H1 (cell line): ENCODE results near the gene GNG8. TPM values are rescaled to one million over a fixed set of nuclear protein-coding genes. Genes with fewer than 3 reads are reported as not detected.

Experiments used
- CTCF ChIA-PET: fragments of 300-600 bp; sonication (Branson Sonifier 250); formaldehyde crosslinking; loops from one replicate; lab custom pipeline; 2021; ENCODE audit not compliant: partially characterized antibody; lab: Charles Lee
- POLR2A ChIA-PET: fragments of 300-600 bp; sonication (Branson Sonifier 250); formaldehyde crosslinking; loops from one replicate; lab custom pipeline; 2021; ENCODE audit warnings: inconsistent platforms; ENCODE audit not compliant: partially characterized antibody; lab: Charles Lee
- DNase-seq, 2 experiments: peaks; one replicate each; pipeline versions ENCODE4 v3.0.0 to v3.0.0-alpha.2; 2010 to 2022; ENCODE audit warnings: low spot score in 2 of 2, low read depth in 1 of 2, mixed read lengths in 1 of 2
- FAIRE-seq: peaks from 2 replicates; lab custom pipeline; 2011; peaks lifted over from hg19 to GRCh38; lab: Jason Lieb, UNC
- H2AFZ ChIP-seq: 2 replicates; pipeline ENCODE4 v1.8.1; 2012; ENCODE audit warnings: low read length, inconsistent platforms
- H2AK5ac ChIP-seq: 2 replicates; pipeline ENCODE4 v1.6.1; 2013; ENCODE audit warnings: low read depth, low read length
- H2BK120ac ChIP-seq: replicated peaks from 2 replicates; pipeline ENCODE3; 2013; ENCODE audit warnings: low read depth, low read length, inconsistent platforms
- H2BK12ac ChIP-seq: 2 replicates; pipeline ENCODE4 v1.6.1; 2013; ENCODE audit warnings: low read depth, low read length
- H2BK15ac ChIP-seq: 2 replicates; pipeline ENCODE4 v1.6.1; 2013; ENCODE audit warnings: low read length
- H2BK20ac ChIP-seq: 2 replicates; pipeline ENCODE4 v1.6.1; 2013; ENCODE audit warnings: low read length
- H2BK5ac ChIP-seq: 2 replicates; pipeline ENCODE4 v1.6.1; 2013; ENCODE audit warnings: low read depth, low read length
- H3K14ac ChIP-seq: 2 replicates; pipeline ENCODE4 v1.6.1; 2013; ENCODE audit warnings: inconsistent platforms; ENCODE audit not compliant: insufficient read length
- H3K18ac ChIP-seq: 2 replicates; pipeline ENCODE4 v1.6.1; 2013; ENCODE audit warnings: low read length; ENCODE audit errors: extremely low read depth
- H3K23ac ChIP-seq: 2 replicates; pipeline ENCODE4 v1.6.1; 2013; ENCODE audit warnings: inconsistent platforms; ENCODE audit not compliant: insufficient read length
- H3K23me2 ChIP-seq: 2 replicates; pipeline ENCODE4 v1.6.1; 2013; ENCODE audit warnings: low read depth, low read length
- H3K27ac ChIP-seq: 2 replicates; pipeline ENCODE4 v1.6.1; 2011; ENCODE audit warnings: low read depth, low read length, inconsistent platforms
- H3K27me3 ChIP-seq, 4 experiments: replicated peaks in 1 of 4; 1 replicate in 1 of 4; 2 replicates in 3 of 4; pipeline versions ENCODE4 v1.6.1 to v1.8.1; 2011 to 2013; ENCODE audit warnings: low read length in 3 of 4, mild to moderate bottlenecking in 3 of 4, inconsistent platforms in 2 of 4, mixed read lengths in 2 of 4, moderate library complexity in 1 of 4; ENCODE audit not compliant: control insufficient read depth in 3 of 4, insufficient read depth in 3 of 4; ENCODE audit errors: extremely low read depth in 1 of 4
- H3K36me3 ChIP-seq, 4 experiments: 2 replicates each; pipeline versions ENCODE4 v1.6.1 to v1.8.1; 2011 to 2013; ENCODE audit warnings: mild to moderate bottlenecking in 4 of 4, low read length in 3 of 4, moderate library complexity in 2 of 4, control low read depth in 1 of 4, inconsistent platforms in 1 of 4; ENCODE audit not compliant: insufficient read depth in 4 of 4, control insufficient read depth in 2 of 4
- H3K4ac ChIP-seq: replicated peaks from 2 replicates; pipeline ENCODE3; 2013; ENCODE audit warnings: low read length, low read depth, mixed read lengths, inconsistent platforms; ENCODE audit not compliant: insufficient read length
- H3K4me1 ChIP-seq, 4 experiments: replicated peaks in 1 of 4; 1 replicate in 1 of 4; 2 replicates in 3 of 4; pipeline versions ENCODE4 v1.6.1 to v1.8.1; 2011 to 2013; ENCODE audit warnings: low read length in 3 of 4, inconsistent platforms in 2 of 4, mixed read lengths in 1 of 4; ENCODE audit not compliant: insufficient read depth in 4 of 4, control insufficient read depth in 3 of 4
- H3K4me2 ChIP-seq, 2 experiments: 2 replicates each; pipeline versions ENCODE4 v1.6.1 to v1.8.1; 2011 to 2013; ENCODE audit warnings: low read depth in 2 of 2, low read length in 2 of 2, control low read depth in 1 of 2, inconsistent platforms in 1 of 2, mild to moderate bottlenecking in 1 of 2; ENCODE audit not compliant: insufficient read depth in 1 of 2
- H3K4me3 ChIP-seq, 4 experiments: fragments of 200-600, 300-600 bp in 1 of 4; sonication (generic), shearing (Covaris generic), sonication (Bioruptor Twin) in 1 of 4; 2 replicates each; pipeline versions ENCODE4 v1.5.1 to v1.8.1; 2011 to 2016; ENCODE audit warnings: low read length in 4 of 4, low read depth in 3 of 4, control low read depth in 2 of 4, inconsistent platforms in 2 of 4, mild to moderate bottlenecking in 2 of 4, mixed read lengths in 1 of 4, moderate library complexity in 1 of 4; ENCODE audit not compliant: insufficient read depth in 2 of 4; ENCODE audit errors: extremely low read depth in 1 of 4
- H3K56ac ChIP-seq: replicated peaks from 2 replicates; pipeline ENCODE3; 2013; ENCODE audit warnings: low read depth, mild to moderate bottlenecking, mixed read lengths, low read length, inconsistent platforms; ENCODE audit not compliant: insufficient read length
- H3K79me1 ChIP-seq: 2 replicates; pipeline ENCODE4 v1.6.1; 2013; ENCODE audit warnings: low read depth, low read length, control low read depth
- H3K79me2 ChIP-seq, 2 experiments: 2 replicates each; pipeline versions ENCODE4 v1.6.1 to v1.8.1; 2012 to 2013; ENCODE audit warnings: low read length in 2 of 2, mild to moderate bottlenecking in 2 of 2, inconsistent platforms in 1 of 2; ENCODE audit not compliant: insufficient read depth in 2 of 2, control insufficient read depth in 1 of 2
- H3K9ac ChIP-seq, 4 experiments: replicated peaks in 1 of 4; 1 replicate in 1 of 4; 2 replicates in 3 of 4; pipeline versions ENCODE4 v1.6.1 to v1.8.1; 2011 to 2013; ENCODE audit warnings: low read depth in 3 of 4, low read length in 3 of 4, control low read depth in 2 of 4, mild to moderate bottlenecking in 2 of 4, moderate library complexity in 2 of 4, inconsistent platforms in 1 of 4; ENCODE audit errors: extremely low read depth in 1 of 4
- H3K9me3 ChIP-seq, 2 experiments: 2 replicates each; pipeline versions ENCODE4 v1.6.1 to v1.8.1; 2012 to 2013; ENCODE audit warnings: mild to moderate bottlenecking in 2 of 2, moderate library complexity in 2 of 2, control low read depth in 1 of 2, inconsistent platforms in 1 of 2, low read depth in 1 of 2, low read length in 1 of 2, mixed read lengths in 1 of 2; ENCODE audit not compliant: insufficient read depth in 2 of 2
- H4K20me1 ChIP-seq, 2 experiments: replicated peaks in 1 of 2; 2 replicates each; pipeline versions ENCODE3 to v1.8.1; 2011 to 2013; ENCODE audit warnings: inconsistent platforms in 2 of 2, low read length in 2 of 2, mild to moderate bottlenecking in 1 of 2; ENCODE audit not compliant: insufficient read depth in 2 of 2, control insufficient read depth in 1 of 2
- H4K5ac ChIP-seq: 2 replicates; pipeline ENCODE4 v1.6.1; 2013; ENCODE audit warnings: low read length, low read depth, mixed read lengths, inconsistent platforms; ENCODE audit not compliant: insufficient read length
- H4K8ac ChIP-seq: 2 replicates; pipeline ENCODE4 v1.8.0; 2013; ENCODE audit warnings: mild to moderate bottlenecking, moderate library complexity, low read length, inconsistent platforms; ENCODE audit not compliant: insufficient read depth; ENCODE audit errors: extremely low read depth
- H4K91ac ChIP-seq: replicated peaks from 2 replicates; pipeline ENCODE3; 2013; ENCODE audit warnings: low read length, mixed read lengths, inconsistent platforms; ENCODE audit not compliant: insufficient read length
- ATF3 ChIP-seq: IDR thresholded peaks from 2 replicates; pipeline ENCODE4 v1.6.1; 2011; ENCODE audit warnings: low read depth, mild to moderate bottlenecking, low read length; ENCODE audit not compliant: insufficient read depth
- POLR2A ChIP-seq, 2 experiments: IDR thresholded peaks; 1 replicate in 1 of 2; 2 replicates in 1 of 2; pipeline ENCODE4 v1.6.1; 2011; ENCODE audit warnings: low read depth in 2 of 2, low read length in 2 of 2, mild to moderate bottlenecking in 2 of 2; ENCODE audit errors: control extremely low read depth in 1 of 2
- YY1 ChIP-seq: IDR thresholded peaks from 2 replicates; pipeline ENCODE4 v1.6.1; 2011; ENCODE audit warnings: low read depth, mild to moderate bottlenecking, low read length
- WGBS, 2 experiments: shearing (Covaris generic) in 1 of 2; methylation state at CpG; one replicate each; pipeline versions ENCODE4 v1.1.6 to v1.1.7; 2013 to 2015; ENCODE audit warnings: low lambda C conversion rate in 2 of 2, mixed read lengths in 2 of 2, inconsistent platforms in 1 of 2, low coverage in 1 of 2, missing lambda C conversion rate in 1 of 2; ENCODE audit not compliant: insufficient replicate concordance in 2 of 2, insufficient coverage in 1 of 2, insufficient read length in 1 of 2; ENCODE audit errors: extremely low coverage in 1 of 2, missing lambda C conversion rate in 1 of 2; 5-methylcytosine and 5-hydroxymethylcytosine counted together
- polyA plus RNA-seq, 7 experiments: library from polyadenylated mRNA; depleted of rRNA in 3 of 7; stranded (reverse) in 5 of 7; unstranded in 2 of 7; fragments of >200 nt in 5 of 7; fragments of 200-250 nt in 2 of 7; gene quantifications; 1 replicate in 5 of 7; 2 replicates in 1 of 7; 4 replicates in 1 of 7; pipeline versions ENCODE4 v1.2.1 to v1.2.3, GENCODE V29; 2011 to 2013; ENCODE audit warnings: missing spikeins in 2 of 7, mixed read lengths in 2 of 7
- total RNA-seq: library from RNA; stranded (reverse); fragmentation: NEBNext Ultra II Directional; extraction: Animal tissue kit (Norgen Biotek cat#: 25700); gene quantifications from 2 replicates; pipeline ENCODE4 v1.2.1, GENCODE V29; 2021

The GNG8 gene
- total and polyA plus RNA-seq, 2 of the 8 experiments (the other 6 are each of a cell fraction or from before 2014, with no cell fraction given), result not detected

DNA sequence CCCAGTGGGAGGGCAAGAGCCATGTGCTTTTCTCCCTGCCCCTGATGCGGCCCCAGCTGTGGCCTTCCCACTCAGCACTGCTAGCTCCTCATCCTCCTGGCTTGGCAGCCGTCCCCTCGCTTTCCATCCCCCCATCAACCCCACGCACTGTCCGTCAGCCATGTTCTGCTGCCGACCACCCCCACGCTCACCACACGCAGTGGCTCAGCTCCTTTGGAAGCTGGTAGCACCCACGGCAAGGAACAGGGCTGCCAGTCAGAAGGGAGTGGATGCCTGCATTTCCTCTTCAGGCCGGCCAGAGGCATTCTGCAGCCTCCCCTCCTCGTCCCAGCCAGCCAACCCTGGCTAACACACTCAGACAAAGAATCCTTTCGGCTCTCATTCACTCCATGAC, 28.6 kb downstream of the GNG8 start:
- H3K4me1 ChIP-seq, result peaks cover 0 to 17% (median 7%) of the 10 kb centered on the region in 4 experiments; a peak in 5 of 7 replicates
- POLR2A ChIA-PET, result interaction anchor here (1.7 to 2.2 kb wide), 2 partner anchors 14 to 18 kb away, joined by 4 to 7 read pairs; no protein-coding TSS in a partner anchor
- H3K23ac ChIP-seq, result no peak overlapping the region
- H3K9me3 ChIP-seq, result no peaks in the 10 kb centered on the region
- no peak overlapping the region for H2BK5ac ChIP-seq
- no peak overlapping the region for H2AK5ac ChIP-seq
- CTCF ChIA-PET, result interaction anchor here (0.9 to 3.4 kb wide), 6 partner anchors 9 to 70 kb away, joined by 3 to 21 read pairs (median 10); no protein-coding TSS in a partner anchor
- no peak overlapping the region for H3K4ac ChIP-seq
- H3K14ac ChIP-seq, result no peak overlapping the region
- H2BK12ac ChIP-seq, result no peak overlapping the region
- no peak overlapping the region for H3K27ac ChIP-seq
- WGBS, 2 experiments, result 87% methylated on average over 10 of the region's 12 CpGs; no CpG with 5 or more reads in 1 of the 2 experiments
- H3K79me2 ChIP-seq, result peaks cover 12 to 25% of the 10 kb centered on the region in 2 experiments
- H3K23me2 ChIP-seq, result peaks cover 2% of the 10 kb centered on the region; the same call in 1 of the 2 replicates
- H3K9ac ChIP-seq, result no peak overlapping the region
- H2BK20ac ChIP-seq, result no peak overlapping the region
- H3K56ac ChIP-seq, result no peak overlapping the region
- H3K36me3 ChIP-seq, result peaks cover 16 to 44% (median 40%) of the 10 kb centered on the region in 4 experiments; a peak in 7 of 8 replicates
- H2BK120ac ChIP-seq, result no peak overlapping the region
- FAIRE-seq, result no peak
- H3K27me3 ChIP-seq, result no peaks in the 10 kb centered on the region
- H4K5ac ChIP-seq, result no peak overlapping the region
- H4K20me1 ChIP-seq, result peaks cover 20 to 37% of the 10 kb centered on the region in 2 experiments
- H3K79me1 ChIP-seq, result peaks cover 14% of the 10 kb centered on the region
- no peak overlapping the region for H2BK15ac ChIP-seq
- no peak overlapping the region for H4K91ac ChIP-seq
- H3K18ac ChIP-seq, result no peak overlapping the region
- H3K4me3 ChIP-seq, result no peak overlapping the region
- H4K8ac ChIP-seq, result no peak overlapping the region
- no peak for TF ChIP-seq ATF3
- TF ChIP-seq YY1, result no peak
- TF ChIP-seq POLR2A (IDR thresholded peaks at IDR 0.05; ENCODE audit: control extremely low read depth in 1 of 2, low read depth in 2 of 2, low read length in 2 of 2), result no peak
- H3K4me2 ChIP-seq, result no peak overlapping the region
- no peak overlapping the region for H2AFZ ChIP-seq
- DNase-seq, result no peak
